GM12878 (cell line): Measurements from ENCODE around the gene TAGLN.

Source experiments
- BACH1 ChIP-seq: fragments of 450-650 bp; IDR thresholded peaks from 2 replicates; pipeline ENCODE4 v1.6.1; 2017; ENCODE audit warnings: mild to moderate bottlenecking, borderline replicate concordance
- BHLHE40 ChIP-seq, 2 experiments: fragments of 450-650 bp in 1 of 2; IDR thresholded peaks; 2 replicates each; pipeline ENCODE4 v1.6.1; 2011 to 2017; ENCODE audit warnings: low read depth in 2 of 2, borderline replicate concordance in 1 of 2, improper control_type of control experiment in 1 of 2, low read length in 1 of 2, mild to moderate bottlenecking in 1 of 2
- GABPA ChIP-seq: IDR thresholded peaks from 2 replicates; pipeline ENCODE4 v1.6.1; 2014; ENCODE audit warnings: antibody characterized with exemption, low read depth, mild to moderate bottlenecking, inconsistent platforms
- JUNB ChIP-seq: IDR thresholded peaks from 2 replicates; pipeline ENCODE4 v1.6.1; 2016; ENCODE audit warnings: antibody characterized with exemption, mild to moderate bottlenecking
- KAT2A ChIP-seq: conservative IDR thresholded peaks from 2 replicates; pipeline ENCODE4 v1.6.1; 2011; ENCODE audit warnings: low read depth, low read length; ENCODE audit not compliant: control insufficient read depth
- PBX3 ChIP-seq: IDR thresholded peaks from 2 replicates; pipeline ENCODE4 v1.6.1; 2011; ENCODE audit warnings: mild to moderate bottlenecking, low read depth, low read length, moderate library complexity; ENCODE audit not compliant: insufficient replicate concordance
- REST ChIP-seq: IDR thresholded peaks from 2 replicates; pipeline ENCODE4 v1.6.1; 2012; ENCODE audit warnings: mild to moderate bottlenecking, low read depth, low read length
- SRF ChIP-seq, 2 experiments: IDR thresholded peaks; 2 replicates each; pipeline ENCODE4 v1.6.1; 2011; ENCODE audit warnings: low read depth in 2 of 2, low read length in 2 of 2, mild to moderate bottlenecking in 1 of 2, moderate library complexity in 1 of 2
- TAF1 ChIP-seq: IDR thresholded peaks from 2 replicates; pipeline ENCODE4 v1.6.1; 2011; ENCODE audit warnings: mild to moderate bottlenecking, low read depth, low read length, borderline replicate concordance
- ZNF384 ChIP-seq: IDR thresholded peaks from 2 replicates; pipeline ENCODE4 v1.6.1; 2012; ENCODE audit warnings: low read depth, mild to moderate bottlenecking, low read length, improper control_type of control experiment, borderline replicate concordance

- TF ChIP-seq BACH1 = no peak
- TF ChIP-seq REST = no peak
- no peak for TF ChIP-seq SRF (IDR thresholded peaks at IDR 0.05; ENCODE audit: low read depth in 2 of 2, low read length in 2 of 2)
- no peak for TF ChIP-seq ZNF384
- no peak for TF ChIP-seq TAF1
- TF ChIP-seq KAT2A = no peak
- TF ChIP-seq GABPA = no peak
- no peak for TF ChIP-seq JUNB
- no peak for TF ChIP-seq BHLHE40 (IDR thresholded peaks at IDR 0.05; ENCODE audit: borderline replicate concordance in 1 of 2, low read depth in 2 of 2, low read length in 1 of 2)
- TF ChIP-seq PBX3 = no peak
Measured at GRCh38 chr11:117218133-117218915, 19.2 kb downstream of the TAGLN start.
